Fibroblast of skin of right biceps (primary cell): Measurements from ENCODE around the gene C6orf141.

Source experiments
- DNase-seq: peaks from one replicate; pipeline ENCODE4 v3.0.0-alpha.2; 2013

The C6orf141 gene

DNA sequence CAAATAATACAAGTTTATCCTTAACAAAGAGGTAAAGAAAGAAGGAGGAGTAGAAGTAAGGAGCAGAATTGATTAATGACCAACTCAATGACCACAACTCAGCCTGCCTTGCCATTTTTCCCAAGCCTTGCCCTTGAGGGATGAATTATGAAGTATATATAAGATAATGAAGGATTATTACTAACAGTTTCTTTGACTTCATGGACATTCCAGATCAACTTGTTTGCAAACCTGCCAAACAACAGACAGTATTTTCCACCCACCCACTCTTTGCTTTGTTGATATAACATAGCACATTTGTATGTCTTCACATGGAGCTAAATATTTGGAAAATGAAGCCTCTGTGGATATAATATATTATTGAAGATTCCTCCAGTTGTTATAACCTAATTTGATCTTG, 9.9 kb upstream of the C6orf141 start:
- no peak for DNase-seq

DNA sequence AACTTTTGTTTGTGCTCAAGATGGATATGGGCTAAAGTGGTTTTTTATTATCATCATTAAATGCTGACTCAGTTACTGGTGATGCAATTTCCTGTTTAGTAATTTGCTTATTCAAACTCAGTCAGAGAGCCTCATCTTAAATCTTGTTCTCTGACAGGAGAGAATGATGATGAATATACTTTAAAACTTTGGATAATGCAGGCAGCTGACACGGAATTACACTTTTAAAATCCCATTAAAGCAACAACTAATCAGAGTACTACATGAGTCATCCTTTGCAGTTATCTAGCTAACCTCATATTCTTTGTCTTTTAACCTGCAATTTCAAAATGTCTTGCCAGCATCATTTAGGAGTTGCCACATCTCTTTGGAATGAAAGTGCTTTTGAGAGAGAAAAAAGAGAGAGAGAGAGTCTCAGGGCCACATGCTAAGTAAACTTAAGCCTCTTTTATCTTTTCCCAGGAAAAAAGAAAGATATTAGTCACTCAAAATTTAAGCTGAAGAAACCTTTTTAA, 9.2 kb upstream of the C6orf141 start:
- DNase-seq = peak; percentile 81

DNA sequence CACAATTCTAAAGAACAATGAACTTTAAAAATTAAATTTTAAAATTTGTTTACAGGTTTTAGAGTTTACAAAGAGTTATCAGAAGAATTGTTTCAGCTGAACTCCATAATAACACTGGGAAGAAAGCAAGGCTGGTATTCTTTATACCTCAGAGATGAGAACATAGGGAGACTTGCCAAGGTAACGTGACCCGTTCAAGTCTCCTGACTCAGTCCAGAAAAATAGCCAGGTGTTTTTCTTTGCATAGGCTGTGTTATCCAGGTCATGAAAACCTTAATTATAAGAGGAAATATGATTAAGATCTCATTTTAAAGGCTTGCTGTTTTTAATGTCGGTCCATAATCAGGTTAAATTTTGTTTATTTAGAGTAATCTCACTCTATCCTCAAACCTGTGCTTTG, 8.5 kb upstream of the C6orf141 start:
- DNase-seq = no peak

DNA sequence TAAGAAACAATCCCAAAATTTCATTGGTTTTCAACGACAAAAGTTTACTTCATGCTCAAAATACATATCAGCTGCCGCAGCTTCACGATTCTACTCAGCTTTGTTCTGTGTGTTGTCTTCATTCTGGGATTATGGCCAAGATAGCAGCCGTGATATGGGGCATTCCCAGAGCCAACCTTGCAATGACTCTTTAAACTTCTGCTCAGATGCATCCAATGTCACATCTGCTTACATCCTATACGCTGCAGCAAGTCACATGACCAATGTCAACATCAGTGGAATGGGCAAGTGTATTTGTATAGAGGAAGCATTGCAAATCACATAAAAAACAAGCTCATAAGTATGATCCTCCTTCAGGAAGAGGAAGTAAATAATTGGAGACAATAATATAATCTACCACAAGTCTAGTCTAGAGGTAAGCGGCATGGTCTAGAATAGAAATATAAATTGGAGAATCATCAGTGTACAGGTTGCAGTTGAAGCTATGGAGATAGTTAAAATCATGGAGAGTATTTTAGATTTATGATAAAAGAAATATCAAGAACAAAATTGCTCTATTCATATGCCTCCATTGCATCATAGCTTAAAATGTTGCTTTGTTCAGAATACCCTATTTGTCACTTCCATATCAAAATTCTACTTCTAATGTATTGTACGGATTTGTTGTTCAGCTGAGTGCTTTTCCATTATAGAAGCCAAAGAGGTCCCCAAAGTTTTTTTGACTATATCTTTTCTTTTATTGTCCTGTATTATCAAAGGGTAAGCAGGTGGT, 7.2 kb upstream of the C6orf141 start:
- DNase-seq = no peak

DNA sequence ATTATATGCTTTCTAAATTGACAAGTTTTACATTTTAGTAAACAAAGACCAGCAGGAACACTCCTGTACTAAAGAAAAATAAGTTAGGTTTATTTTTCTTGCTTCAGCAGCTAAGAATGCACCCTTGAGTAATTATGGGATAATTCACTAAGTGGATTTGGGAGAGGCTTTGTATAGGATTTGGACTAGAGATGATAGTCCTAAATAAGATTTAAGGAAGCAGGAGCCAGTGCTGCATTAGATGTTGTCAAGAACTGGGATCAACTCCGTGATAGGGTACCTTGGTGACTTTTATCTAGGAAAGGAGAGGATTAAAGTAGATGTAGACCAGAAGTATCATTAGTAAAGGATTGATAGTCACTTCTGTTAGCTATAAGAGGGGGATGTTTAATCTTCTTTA, 4.1 kb upstream of the C6orf141 start:
- no peak for DNase-seq

DNA sequence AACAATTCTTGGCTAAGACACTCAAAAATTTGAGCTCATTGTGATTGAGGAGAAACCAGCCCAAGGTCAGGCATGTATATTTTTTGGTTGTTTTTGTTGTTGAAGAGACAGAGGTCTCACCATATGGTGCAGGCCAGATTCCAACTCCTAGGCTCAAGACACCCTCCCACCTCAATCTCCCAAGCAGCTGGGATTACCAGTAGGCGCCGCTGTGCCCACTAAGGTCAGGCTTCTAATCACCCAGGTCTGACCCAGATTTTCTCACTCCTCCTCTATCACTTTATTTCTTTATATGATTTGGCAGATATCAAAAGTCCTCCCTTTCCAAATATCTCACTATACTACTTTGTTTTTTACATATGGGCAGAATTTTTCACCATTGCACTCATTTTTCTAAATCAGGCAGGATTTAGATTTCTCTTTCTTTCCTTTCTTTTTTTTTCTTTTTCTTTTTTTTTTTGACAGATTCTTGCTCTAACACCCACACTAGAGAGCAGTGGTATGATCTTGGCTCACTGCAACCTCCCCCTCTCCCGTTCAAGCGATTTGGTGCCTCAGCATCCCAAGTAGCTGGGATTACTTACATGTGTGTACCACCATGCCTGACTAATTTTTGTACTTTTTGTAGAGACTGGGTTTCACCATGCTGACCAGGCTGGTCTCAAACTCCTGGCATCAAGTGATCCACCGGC, 1.7 kb upstream of the C6orf141 start:
- no peak for DNase-seq

DNA sequence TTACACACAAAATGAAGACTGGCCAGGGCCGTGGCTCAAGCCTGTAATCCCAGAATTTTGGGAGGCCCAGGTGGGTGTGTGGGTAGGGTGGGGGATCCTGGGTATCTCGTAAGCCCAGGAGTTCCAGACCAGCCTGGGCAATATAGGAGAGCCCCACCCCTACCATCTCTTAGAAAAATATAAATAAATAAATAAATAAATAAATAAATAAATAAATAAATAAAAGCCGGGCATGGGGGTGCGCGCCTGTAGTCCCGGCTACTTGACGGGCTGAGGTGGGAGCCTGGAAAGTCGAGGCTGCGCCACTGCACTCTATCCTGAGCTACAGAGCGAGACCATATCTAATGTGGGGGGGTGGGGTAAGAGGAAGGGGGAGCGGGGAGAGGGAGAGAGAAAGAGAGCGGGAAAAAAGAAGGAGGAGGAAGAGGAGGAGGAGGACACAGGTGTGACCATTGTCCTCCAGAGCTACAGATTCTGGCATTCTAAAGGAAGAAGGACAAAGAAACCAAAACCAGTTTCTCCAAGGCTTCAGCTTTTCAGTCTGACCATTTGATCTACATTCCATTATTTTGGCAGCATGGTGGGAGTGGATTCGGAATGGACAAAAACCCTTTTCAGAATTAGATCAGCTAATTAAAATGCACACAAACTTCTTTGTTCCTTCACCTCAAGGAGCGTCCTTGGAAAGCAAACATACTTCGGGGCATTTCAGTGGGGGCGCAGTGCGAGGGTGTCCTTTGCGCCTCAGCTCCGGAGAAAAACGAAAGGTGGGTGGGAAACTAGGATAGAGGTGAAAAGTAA, 577 bp upstream of the C6orf141 start:
- no peak for DNase-seq

DNA sequence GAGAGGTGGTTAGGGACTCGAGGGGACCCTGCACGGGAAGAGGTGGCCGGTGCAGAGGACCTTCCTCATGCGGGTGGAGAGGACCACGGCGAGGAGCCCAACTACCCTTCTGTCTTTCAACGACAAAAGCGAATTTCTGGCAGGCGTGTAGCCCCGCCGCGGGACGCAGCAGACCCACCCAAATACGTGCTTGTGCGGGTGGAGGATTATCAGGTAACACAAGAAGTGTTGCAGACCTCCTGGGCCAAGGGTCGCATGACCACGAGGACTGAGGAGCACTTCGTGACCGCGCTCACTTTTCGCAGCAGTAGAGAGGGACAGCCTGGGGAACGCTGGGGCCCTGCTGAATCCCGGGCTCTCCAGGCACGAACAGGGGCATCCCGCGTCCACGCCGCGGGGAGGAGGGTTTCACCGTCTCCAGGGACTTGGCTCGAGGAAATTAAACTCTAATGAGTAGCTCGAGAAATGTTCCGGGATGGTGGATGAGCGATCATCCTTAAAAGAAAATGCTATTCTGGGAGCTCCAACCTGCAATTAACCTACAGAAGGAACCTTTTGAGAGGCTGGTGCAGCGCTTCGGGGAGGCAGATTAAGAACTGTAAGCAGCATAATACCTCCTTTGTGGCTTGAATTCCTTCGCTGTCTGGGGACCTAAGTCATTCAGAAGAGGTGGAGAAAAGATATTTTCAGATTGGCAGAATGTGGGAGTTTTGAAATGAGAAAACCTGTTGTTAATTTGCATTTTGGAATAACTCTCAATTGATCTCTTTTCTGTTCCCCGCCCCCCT, 804 bp downstream of the C6orf141 start:
- DNase-seq = peak; percentile 18

DNA sequence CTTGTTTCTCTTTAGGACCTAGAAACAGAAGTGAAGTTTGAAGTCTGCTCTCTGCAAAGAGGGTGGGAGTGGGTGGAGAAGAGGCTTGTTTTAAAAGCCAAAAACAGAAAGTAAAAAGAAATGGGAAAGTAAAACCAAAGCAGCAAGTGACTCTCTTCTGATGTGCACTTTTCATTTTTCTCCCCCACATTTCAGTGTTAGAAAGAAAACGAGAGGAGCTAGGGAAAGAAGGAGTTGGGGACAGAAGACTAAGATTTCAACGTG, 1.3 kb downstream of the C6orf141 start:
- no peak for DNase-seq

DNA sequence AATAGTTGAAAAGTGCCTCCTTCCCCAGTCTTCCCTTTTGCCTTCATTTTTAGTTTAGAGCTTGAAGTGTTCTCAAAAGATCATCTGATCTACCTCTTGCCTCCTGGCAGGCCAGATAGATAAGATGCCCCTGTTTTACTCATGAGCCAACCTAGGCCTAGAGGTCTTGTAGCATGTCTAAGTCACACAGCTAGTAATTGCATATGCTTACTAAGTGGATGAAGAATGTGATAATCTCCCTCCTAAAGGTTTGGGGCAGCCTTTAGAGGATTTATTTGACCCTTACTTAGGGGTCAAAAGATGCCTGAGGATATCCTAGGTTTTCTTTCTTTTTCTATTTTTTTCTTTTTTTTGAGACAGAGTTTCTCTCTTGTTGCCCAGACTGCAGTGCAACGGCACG, 2.1 kb downstream of the C6orf141 start:
- DNase-seq = no peak

DNA sequence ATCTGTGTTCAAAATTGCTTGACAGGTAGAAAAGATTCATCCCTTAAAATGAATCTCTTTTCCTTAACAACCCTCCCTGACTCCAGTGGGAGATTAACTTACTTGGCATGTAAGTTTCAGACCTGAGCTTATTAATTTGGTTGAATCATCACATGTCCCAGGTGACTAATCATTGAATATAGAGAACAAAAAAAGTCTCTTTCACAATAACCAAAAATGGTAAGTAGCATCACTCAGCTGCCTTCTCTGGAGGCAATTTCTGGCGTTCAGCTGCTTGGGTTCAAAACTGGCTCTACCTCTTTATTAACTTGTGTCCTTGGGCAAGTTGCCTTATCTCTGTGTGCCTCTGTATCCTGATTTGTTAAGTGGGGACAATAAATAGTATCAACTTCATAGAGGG, 2.9 kb downstream of the C6orf141 start:
- DNase-seq = peak; percentile 68

DNA sequence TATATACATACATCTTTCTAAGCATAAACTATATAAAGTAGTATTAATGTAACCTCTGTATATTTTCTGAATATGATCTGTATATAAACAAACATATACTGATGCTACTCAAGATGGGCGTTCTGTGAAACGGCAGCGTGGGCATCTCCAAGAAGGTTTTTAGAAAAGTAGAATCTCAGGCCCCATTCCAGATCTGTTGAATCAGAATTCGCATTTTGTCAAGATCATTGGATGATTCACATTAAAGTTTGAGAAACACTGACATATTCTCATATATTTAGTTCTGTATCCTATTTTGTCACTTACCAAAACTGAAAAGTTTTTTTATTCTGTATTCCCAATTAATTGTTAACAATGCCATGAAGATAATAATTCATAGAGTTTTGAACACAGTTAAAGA, 5.5 kb downstream of the C6orf141 start:
- DNase-seq = no peak

DNA sequence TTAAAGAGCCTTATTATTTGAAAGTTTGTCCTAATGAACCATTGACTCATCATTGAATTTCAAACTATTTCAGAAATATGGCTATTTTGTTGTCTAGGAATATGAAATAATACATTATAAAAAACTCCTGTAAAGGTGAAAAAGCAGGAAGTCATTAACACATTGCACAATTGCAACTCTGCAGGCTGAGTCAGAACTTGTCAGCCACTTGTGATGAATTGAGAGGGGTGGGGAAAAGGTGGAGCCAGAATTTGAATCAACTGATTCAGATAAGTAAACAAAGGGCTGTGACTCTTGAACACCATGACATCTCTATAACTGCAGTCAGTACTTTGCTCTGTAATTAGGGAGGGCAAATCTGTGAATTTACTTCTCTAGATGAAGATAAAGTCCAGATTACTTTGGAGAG, 6.0 kb downstream of the C6orf141 start:
- peak; percentile 70 for DNase-seq

DNA sequence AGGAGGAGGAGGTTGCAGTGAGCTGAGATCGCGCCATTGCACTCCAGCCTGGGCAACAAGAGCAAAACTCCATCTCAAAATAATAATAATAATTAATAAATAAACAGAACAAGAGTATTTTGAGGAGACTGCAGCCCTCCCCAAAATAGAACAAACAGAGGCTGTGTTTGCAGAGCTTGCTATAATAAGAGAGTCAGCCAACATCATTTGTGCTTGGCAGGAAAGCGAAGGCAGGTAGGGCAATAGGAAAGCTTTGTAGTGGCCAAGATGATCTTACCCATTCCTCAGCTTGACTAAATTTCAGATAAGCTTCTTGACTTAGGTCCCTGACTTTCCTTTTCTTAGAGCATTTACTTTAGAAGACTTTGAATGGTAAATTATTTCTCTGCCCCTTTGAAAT, 6.7 kb downstream of the C6orf141 start:
- no peak for DNase-seq

DNA sequence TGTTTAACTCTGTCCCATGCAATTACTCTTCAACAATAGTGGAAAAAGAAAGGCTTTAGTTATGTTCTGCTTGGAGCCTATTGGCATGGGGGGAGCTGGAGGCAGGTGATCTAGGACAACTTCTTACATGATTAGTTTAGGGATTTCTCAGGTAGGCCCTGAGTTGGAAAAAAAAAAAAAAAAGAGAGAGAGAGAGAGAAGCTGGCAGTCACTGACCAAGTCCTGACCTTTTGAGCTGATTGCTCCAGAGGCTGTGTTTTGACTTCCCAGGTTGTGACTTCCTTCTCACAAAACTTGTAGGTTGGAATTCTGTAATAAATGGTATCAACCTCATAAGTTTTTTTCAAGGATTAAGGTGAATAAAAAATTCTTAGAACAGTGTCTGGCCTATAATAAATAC, 7.8 kb downstream of the C6orf141 start:
- DNase-seq = no peak

DNA sequence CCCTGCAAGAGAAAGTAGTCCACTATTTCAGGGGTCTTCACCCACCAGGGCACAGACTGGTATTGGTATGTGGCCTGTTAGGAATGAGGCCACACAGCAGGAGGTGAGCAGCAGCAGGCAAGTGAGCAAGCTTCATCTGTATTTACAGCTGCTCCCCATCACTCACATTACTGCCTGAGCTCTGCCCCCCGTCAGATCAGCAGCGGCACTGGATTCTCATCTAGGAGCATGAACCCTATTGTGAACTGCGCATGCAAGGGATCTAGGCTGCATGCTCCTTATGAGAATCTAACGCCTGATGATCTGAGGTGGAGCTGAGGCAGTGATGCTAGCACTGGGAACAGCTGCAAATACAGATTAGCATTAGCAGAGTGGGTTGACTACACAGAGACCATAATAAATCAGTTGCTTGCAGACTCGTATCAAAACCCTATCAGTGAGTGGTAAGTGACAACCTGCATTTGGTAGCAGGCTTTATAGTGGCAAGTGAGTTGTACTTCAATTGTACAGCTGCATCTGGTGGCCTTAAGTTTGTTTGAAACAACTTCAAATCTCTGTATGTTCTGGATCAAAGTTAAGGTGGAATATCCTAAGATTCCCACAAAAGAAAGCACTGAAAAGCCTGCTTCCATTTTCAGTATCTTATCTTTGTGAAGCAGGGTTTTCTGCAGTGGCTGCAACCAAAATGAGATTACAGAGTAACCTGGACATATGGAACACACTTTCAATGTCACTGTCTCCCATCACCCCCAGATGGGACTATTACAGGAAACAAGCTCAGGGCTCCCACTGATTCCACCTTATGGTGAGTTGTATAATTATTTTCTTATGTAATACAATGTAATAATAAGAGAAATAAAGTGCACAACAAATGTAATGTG, 12.8 kb downstream of the C6orf141 start:
- no peak for DNase-seq

DNA sequence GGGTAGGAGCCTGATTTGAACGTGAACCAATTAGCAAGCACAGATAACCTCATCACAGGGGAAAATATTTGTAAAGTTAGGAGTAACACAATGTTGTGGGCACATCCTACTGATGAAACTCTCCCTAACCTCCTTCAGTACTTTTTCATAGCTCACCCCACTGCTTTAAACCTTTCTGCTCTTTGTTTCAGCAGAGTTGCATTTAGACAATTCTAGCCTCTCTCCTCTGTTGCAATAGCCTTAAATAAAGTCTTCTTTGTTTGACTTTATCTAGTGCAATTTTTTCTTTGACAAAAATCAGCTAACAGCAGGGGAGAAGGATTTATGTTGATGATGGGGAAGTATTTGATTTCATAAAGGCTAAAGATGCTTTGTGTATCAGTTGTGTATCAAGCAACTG, 14.1 kb downstream of the C6orf141 start:
- DNase-seq = no peak

DNA sequence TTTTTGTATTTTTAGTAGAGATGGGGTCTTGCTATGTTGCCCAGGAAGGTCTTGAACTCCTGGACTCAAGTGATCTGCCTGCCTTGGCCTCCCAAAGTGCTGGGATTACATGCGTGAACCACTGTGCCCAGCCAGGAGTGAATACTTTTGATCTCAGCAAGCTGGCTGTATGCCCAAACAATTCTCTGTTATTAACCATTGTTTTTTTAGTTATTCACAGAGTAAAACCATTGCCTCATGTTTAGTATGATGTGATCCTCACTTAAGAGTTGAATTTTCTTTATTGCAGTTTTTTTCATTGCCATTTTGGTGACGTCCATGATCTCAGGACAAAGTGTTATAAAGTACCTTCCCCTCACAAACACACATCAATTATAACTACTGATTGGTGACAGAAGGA, 14.8 kb downstream of the C6orf141 start:
- no peak for DNase-seq

DNA sequence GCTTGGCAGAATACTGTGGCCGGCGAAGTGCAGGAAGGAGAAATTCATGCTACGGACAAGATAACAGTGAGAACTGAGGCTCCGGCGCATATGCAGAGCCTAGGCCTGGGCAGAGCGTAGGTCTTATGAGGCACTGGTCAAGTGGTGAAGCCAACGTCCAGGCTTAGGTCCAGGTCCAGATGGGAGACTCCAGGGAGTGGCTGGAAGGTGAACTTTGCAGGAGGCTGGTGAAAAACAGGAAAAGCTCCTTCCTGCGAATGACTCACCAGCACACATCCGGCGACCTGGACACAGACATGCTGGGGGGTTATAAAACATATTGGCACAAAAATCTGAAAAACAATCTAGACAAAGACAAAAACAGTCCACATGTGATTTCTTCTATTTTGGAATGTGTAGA, 15.4 kb downstream of the C6orf141 start:
- DNase-seq = no peak

DNA sequence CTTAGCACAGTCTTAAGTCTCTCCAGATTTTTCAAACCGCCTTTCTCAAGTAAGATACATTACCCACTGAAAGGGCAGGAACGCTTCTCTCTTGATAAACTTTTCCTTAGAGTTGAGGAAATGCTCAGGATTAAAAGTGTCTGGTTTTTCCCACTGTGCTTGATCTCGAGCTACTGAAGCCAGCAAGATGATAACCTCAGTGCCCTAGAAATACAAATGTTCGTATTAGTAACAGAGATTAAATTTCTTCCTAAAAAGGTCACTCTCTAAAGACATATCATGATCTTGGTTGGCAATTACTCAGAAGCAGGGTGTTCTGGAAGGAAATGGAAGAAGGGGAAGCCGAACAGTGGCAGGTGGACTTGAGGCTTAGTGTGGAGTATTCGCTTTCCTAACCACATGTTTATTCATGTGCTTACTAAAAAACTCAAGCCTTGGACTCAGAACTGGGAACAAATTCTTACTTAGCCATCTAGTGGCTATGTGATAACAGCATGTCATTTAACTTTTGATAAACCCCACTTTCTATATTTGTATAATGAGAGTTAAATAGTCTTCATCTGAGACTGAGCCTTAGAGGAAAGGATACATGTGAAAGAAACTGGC, 20.1 kb downstream of the C6orf141 start:
- no peak for DNase-seq

DNA sequence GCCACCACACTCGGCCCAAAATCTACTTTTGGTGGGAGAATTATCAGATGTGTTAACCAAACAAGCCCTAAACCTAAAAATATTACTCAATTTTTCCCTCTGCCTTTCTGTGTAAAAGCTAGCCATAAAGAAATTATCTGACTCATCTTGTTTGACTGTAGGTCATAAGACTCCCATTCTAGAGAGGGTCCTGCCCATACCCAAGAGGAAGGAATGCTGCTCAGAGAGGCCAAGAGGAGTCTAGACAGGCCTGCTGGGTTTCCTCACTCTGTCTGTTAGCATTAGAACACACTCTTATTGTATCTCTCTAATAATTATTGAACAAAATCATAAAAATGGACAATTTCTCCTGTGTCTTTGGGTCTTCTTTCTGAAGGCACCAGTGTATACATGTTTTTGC, 26.1 kb downstream of the C6orf141 start:
- DNase-seq = no peak

DNA sequence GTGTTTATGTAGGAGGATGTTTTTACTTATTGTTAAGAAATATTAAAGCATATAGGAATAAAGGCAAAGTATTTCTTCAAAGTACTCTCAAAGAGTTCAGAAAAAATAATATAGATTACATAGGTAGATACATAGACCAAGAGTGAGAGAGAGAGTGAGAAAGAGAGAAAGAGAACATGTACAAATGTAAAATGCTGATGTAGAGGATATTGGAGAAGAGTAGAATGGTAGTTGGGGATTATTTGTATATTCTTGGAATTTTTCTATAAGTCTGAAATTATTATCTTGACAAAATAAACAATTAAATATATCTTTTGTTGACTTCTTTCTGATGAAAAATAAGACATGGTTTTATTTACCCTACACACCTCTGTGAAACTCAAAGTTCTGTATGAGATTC, 29.2 kb downstream of the C6orf141 start:
- no peak for DNase-seq
